Ureter (tissue), 1 donor: ENCODE measurements around the gene PI3. TPM values are rescaled to one million over a fixed set of nuclear protein-coding genes. Genes with fewer than 3 reads are reported as not detected.

ENCODE experiments used
- DNase-seq: peaks from one replicate; pipeline ENCODE4 v3.0.0-alpha.2; 2020; ENCODE audit warnings: low spot score
- total RNA-seq: library from RNA; stranded (reverse); gene quantifications from one replicate; pipeline ENCODE4 v1.2.4, GENCODE V29; 2023
- donor health status: DM: yes; HTN: yes; CAD: no.

Gene PI3
- total RNA-seq, 1 donor from 2014 or later = 1.7 TPM

- DNase-seq = no peak
These were observed 13.0 kb downstream of the PI3 start for GRCh38 chr20:45187693-45188092.

GRCh38 chr20:45189067-45189609 is 14.4 kb downstream of the PI3 start:
- DNase-seq = no peak

GRCh38 chr20:45189861-45190260 is 15.2 kb downstream of the PI3 start:
- no peak for DNase-seq

DNA sequence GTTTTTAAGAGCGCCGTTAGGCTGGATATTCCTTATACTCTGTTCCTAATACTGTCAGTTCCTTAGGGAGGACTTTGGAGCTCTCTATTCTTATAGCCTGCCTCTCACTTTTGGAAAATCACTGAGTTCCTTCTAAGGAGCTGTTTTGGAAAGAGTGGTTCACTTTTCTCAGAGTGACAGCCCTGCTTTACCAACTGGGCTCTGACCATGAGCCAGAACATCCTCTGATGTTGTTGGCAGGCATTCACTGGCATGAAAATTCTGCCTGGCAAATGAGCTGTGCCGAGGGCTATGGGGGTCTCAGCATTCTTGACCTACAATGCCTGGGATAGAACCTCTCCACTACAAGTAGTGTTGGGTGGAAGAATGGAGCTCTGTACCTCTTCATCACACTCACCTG is 17.2 kb downstream of the PI3 start:
- DNase-seq = no peak

DNA sequence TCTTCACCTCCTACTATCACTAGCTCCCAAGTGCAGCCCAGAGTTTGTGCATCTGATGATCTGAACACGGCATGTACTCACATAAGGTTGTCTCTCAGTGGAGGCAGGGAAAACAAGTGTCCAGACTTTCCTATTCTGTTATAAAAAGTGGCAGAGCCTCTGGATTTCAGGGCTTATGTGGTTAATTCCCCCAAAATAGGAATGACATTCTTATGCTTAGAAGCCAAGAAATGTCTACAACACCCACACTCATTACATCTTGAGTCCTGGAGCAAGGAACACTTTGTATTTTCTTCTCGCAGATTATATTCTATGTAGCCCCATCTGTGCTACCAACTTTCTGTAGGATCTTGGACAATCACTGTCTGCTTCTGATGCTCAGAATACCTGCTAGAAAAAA is 18.6 kb downstream of the PI3 start:
- DNase-seq = no peak

DNA sequence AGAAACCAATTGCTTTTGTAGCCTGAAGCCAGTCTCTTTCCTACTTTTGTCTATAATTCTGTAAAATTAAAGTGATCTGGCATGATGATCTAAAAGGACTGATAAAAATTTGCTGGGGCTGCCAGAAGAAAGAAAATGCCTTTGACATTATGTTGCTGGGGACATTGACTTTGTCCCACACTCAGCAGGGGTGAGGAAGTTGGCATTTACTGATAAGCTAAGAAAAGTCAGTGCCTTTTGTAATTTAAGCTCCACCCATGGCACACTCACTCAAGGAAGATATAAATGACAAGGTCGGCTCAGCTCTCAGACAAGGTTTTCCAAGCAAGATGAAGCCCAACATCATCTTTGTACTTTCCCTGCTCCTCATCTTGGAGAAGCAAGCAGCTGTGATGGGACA is 32.0 kb downstream of the PI3 start, which contains the start of gene SEMG1:
TSS of gene SEMG1 (plus strand) at position 309 of the 400 bp plus-strand sequence. CDS start at position 330, 21 bp downstream.
- no peak for DNase-seq

DNA sequence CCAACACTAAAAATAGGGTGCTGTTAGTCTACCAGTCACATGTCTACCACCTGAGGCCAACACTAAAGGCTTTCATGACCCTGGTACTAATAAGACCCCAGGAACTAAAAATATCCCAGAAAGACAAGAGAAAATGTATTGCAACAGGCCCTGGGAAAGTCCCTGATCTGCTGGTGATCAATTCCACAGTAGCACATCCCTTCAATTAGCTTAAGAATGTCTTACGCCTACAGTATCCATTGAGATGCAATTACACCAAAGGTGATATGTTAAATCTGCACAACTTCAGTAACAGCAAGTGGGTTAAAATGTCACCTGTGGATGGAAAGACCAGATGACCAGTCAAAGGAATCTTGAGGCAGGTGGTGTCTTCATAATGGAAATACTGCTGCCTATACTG is 35.2 kb downstream of the PI3 start:
- no peak for DNase-seq

DNA sequence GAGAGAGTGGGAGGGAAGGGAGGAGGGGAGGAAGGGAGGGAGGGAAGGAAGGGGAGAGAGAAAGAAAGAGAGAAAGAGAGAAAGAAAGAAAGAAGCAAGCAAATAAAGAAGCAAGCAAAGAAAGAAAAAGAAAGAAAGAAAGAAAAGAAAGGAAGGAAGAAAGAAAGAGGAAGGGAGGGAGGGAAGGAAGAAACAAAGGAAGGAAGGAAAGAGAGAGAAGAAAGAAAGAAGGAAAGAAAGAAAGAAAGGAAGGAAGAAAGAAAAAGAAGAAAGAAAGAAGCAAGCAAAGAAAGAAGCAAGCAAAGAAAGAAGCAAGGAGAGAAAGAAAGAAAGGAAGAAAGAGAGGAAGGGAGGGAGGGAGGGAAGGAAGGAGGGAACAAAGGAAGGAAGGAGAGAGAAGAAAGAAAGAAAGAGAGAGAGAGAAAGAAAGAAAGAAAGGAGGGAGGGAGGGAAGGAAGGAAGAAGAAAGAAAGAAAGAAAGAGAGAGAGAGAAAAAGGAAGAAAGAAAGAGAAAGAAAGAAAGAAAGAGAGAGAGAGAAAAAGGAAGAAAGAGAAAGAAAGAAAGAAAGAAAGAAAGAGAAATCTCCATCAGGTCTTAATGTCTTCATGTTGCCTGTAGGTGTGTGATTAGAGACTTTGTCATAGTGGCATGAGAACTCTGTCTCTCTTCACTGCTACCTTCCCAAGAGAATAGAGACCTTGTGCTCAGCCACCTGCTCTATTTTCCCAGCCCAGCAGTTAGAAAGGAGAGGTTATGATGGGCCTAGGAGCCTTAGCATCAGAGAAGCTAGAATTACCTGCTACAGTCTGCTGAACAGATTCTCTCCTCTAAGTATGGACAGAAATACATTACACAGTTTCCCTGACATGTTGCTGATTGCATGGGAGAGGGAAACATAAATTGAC is 37.1 kb downstream of the PI3 start:
- DNase-seq = no peak

DNA sequence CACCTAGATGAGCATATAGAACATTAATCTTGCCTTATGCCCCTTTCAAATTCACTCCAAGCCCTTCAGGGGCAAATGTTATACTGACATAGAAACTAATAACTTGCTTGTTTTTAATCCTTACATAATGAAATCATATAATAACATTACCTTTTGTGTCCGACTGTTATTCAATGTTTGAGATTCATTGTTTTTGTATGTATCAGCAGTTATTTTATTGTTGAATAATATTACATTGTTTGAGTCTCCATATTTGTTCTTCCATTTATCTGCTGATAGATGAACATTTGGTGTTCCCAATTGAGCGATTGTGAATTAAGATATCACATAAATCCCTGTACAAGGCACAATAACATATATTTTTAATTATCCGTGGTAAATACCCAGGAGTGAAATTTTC is 38.1 kb downstream of the PI3 start:
- no peak for DNase-seq

DNA sequence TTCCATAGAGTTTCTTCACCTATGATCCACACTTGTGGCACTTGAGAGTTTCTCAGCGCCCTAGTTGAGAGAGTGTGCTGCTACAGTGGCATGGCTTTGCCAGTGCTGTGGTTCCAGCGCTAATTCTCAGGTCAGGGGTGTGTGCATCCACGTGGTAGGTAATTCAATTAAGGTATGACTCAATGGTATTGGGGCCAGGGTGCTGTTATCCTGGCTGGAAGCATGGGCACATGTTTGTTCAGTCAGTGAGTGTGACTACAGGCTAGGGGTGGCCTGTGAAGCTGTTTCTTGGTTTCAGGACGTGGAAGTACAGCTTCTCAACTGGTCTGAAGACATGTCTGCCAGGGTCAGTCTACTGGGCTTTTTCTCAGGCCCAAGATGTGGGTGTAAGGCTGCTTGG is 43.4 kb downstream of the PI3 start:
- DNase-seq = no peak

DNA sequence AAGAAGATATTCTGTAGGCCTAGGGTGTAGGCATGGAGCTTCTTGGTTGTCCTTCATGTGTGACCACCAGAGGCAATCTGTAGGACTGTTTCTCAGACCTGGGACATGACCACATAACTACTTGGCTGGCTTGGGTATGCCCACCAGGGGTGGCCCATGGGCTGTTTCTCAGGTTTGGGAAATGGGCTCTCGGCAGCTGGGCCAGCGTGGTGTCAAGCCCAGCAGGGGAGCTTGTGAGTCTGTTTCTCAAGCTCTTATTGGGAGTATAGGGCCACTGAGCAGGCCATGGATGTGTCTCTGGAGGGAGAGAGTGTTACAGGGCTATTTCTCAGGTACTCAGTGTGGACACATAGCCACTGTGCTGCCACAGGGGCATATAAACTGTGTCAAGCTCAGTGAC is 43.9 kb downstream of the PI3 start:
- no peak for DNase-seq

DNA sequence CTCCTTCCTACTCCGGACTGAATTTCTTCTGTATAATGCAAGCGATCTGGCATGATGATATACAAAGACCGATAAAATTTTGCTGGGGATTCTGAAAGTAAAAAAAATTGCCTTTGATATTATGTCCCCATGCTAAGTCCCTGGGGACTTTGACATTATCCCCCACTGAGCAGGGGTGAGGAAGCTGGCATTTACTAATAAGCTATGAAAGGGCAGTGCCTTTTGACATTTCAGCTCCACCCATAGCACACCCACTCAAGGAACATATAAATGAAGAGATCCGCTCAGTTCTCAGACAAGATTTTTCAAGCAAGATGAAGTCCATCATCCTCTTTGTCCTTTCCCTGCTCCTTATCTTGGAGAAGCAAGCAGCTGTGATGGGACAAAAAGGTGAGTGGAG is 46.4 kb downstream of the PI3 start, which contains the start of gene SEMG2:
TSS of gene SEMG2 (plus strand) at position 298 of the 400 bp plus-strand sequence. CDS start at position 315, 17 bp downstream.
- no peak for DNase-seq

DNA sequence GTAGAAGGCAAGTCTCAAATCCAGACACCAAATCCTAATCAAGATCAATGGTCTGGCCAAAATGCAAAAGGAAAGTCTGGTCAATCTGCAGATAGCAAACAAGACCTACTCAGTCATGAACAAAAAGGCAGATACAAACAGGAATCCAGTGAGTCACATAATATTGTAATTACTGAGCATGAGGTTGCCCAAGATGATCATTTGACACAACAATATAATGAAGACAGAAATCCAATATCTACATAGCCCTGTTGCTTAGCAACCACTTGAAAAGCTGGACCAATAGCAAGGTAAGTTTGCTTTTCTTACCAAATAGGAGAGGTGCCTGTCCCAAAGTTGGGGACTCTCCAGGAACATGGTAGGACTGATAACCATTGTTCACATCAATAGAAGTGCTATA is 48.4 kb downstream of the PI3 start:
- DNase-seq = no peak

Other genes starting within 250 kb of the PI3 start
- 57.1 TPM for gene TOMM34, start 214.5 kb upstream of the PI3 start, total RNA-seq
- 53.3 TPM for gene STK4, start 208.4 kb upstream of the PI3 start, total RNA-seq
- 0.86 TPM for gene KCNS1, start 73.8 kb upstream of the PI3 start, total RNA-seq
- gene WFDC5, start 59.7 kb upstream of the PI3 start, total RNA-seq = 0.78 TPM
- not detected for gene WFDC12, start 50.4 kb upstream of the PI3 start, total RNA-seq
- not detected for gene SEMG1, start 32.1 kb downstream of the PI3 start, total RNA-seq
- not detected for gene SEMG2, start 46.5 kb downstream of the PI3 start, total RNA-seq
- gene SLPI, start 79.7 kb downstream of the PI3 start, total RNA-seq = 301 TPM
- gene RBPJL, start 131.9 kb downstream of the PI3 start, total RNA-seq = not detected
- not detected for gene MATN4, start 133.4 kb downstream of the PI3 start, total RNA-seq
- gene SDC4, start 173.5 kb downstream of the PI3 start, total RNA-seq = 215 TPM
- 28.8 TPM for gene SYS1, start 188.3 kb downstream of the PI3 start, total RNA-seq
- gene TP53TG5, start 203.4 kb downstream of the PI3 start, total RNA-seq = 1.2 TPM
- gene DBNDD2, start 233.4 kb downstream of the PI3 start, total RNA-seq = 63.0 TPM
- 94.3 TPM for gene PIGT, start 241.2 kb downstream of the PI3 start, total RNA-seq